HepG2 (cell line): ENCODE data around the gene INHBE. TPM values are rescaled to one million over a fixed set of nuclear protein-coding genes. Genes with fewer than 3 reads are reported as not detected.

ENCODE experiments used
- FOSL2 ChIP-seq: sonication (generic); formaldehyde crosslinking; IDR thresholded peaks from 2 replicates; pipeline ENCODE4 v1.4.0; 2020; ENCODE audit warnings: missing genetic modification reagents
- GATAD1 ChIP-seq: IDR thresholded peaks from 2 replicates; pipeline ENCODE4 v1.6.1; 2016; ENCODE audit warnings: missing genetic modification reagents, missing compliant biosample characterization
- GRHL1 ChIP-seq: sonication (generic); formaldehyde crosslinking; conservative IDR thresholded peaks from 2 replicates; pipeline ENCODE4 v1.8.0; 2022; ENCODE audit warnings: missing genetic modification reagents
- HOXD1 ChIP-seq: sonication (generic); formaldehyde crosslinking; IDR thresholded peaks from 2 replicates; pipeline ENCODE4 v1.5.0; 2020; ENCODE audit warnings: missing genetic modification reagents
- KAT8 ChIP-seq: IDR thresholded peaks from 2 replicates; pipeline ENCODE4 v1.6.1; 2016; ENCODE audit warnings: missing genetic modification reagents, missing compliant biosample characterization
- MXI1 ChIP-seq: IDR thresholded peaks from 3 replicates; pipeline ENCODE4 v1.6.1; 2012; ENCODE audit warnings: low read depth, low read length, inconsistent platforms, borderline replicate concordance
- NCOA2 ChIP-seq: sonication (generic); formaldehyde crosslinking; IDR thresholded peaks from 2 replicates; pipeline ENCODE4 v1.8.0; 2022; ENCODE audit warnings: inconsistent platforms
- RELA ChIP-seq: sonication (generic); formaldehyde crosslinking; IDR thresholded peaks from 2 replicates; pipeline ENCODE4 v1.4.0; 2020; ENCODE audit warnings: missing genetic modification reagents
- SETDB1 ChIP-seq: sonication (generic); formaldehyde crosslinking; IDR thresholded peaks from 2 replicates; pipeline ENCODE4 v1.5.1; 2020; ENCODE audit warnings: missing genetic modification reagents, mild to moderate bottlenecking, borderline replicate concordance
- SIX1 ChIP-seq: sonication (generic); formaldehyde crosslinking; IDR thresholded peaks from 2 replicates; pipeline ENCODE4 v1.4.0; 2020; ENCODE audit warnings: missing genetic modification reagents, borderline replicate concordance
- ZBTB39 ChIP-seq: sonication (generic); formaldehyde crosslinking; IDR thresholded peaks from 2 replicates; pipeline ENCODE4 v1.5.0; 2020; ENCODE audit warnings: missing genetic modification reagents
- ZMYM3 ChIP-seq: sonication (generic); formaldehyde crosslinking; IDR thresholded peaks from 2 replicates; pipeline ENCODE4 v1.5.1; 2020; ENCODE audit warnings: mild to moderate bottlenecking, missing genetic modification reagents
- ZNF142 ChIP-seq: sonication (generic); formaldehyde crosslinking; IDR thresholded peaks from 2 replicates; pipeline ENCODE4 v1.4.0; 2020; ENCODE audit warnings: missing genetic modification reagents
- ZNF18 ChIP-seq: sonication (generic); formaldehyde crosslinking; IDR thresholded peaks from 2 replicates; pipeline ENCODE4 v1.8.0; 2022; ENCODE audit warnings: mild to moderate bottlenecking, missing genetic modification reagents; ENCODE audit not compliant: insufficient replicate concordance
- ZNF225 ChIP-seq: sonication (generic); formaldehyde crosslinking; IDR thresholded peaks from 2 replicates; pipeline ENCODE4 v1.4.0; 2020; ENCODE audit warnings: mild to moderate bottlenecking, missing genetic modification reagents
- ZNF550 ChIP-seq: sonication (generic); formaldehyde crosslinking; IDR thresholded peaks from 2 replicates; pipeline ENCODE4 v1.4.0; 2020; ENCODE audit warnings: mild to moderate bottlenecking, missing genetic modification reagents, borderline replicate concordance
- polyA plus RNA-seq, 8 experiments: library from polyadenylated mRNA; depleted of rRNA in 3 of 8; stranded (reverse) in 7 of 8; unstranded in 1 of 8; fragments of >200 nt; fragmentation: Illumina TruSeq in 4 of 8; extraction: Trizol in 4 of 8; gene quantifications; 2 replicates each; pipeline versions ENCODE4 v1.2.1 to v1.2.3, GENCODE V29; 2011 to 2016; ENCODE audit warnings: low read depth in 4 of 8, missing spikeins in 1 of 8, mixed read lengths in 1 of 8; ENCODE audit not compliant: insufficient read depth in 1 of 8
- total RNA-seq, 5 experiments: library from RNA; depleted of rRNA; stranded (reverse); fragments of >200 nt; fragmentation: Illumina TruSeq; extraction: Trizol; gene quantifications; 2 replicates each; pipeline ENCODE4 v1.2.3, GENCODE V29; 2016; ENCODE audit warnings: low read depth in 1 of 5

INHBE gene
- total and polyA plus RNA-seq, 2 of the 13 experiments (the other 11 are each of a cell fraction or from before 2014, with no cell fraction given) = 17.0 to 32.0 TPM

GRCh38 chr12:57454566-57455373 lies at the start of gene INHBE (continued):
- TF ChIP-seq ZBTB39 (peak; percentile 81; the same call in 1 of the 2 replicates), ZNF142 (no peak), ZMYM3 (peak; percentile 57; the same call in 1 of the 2 replicates), SETDB1 (no peak), ZNF225 (CRISPR knock-in tag) (peak; percentile 27; the same call in 1 of the 2 replicates), HOXD1 (0 out of 2 replicates have a peak, but pooled peaks have one; percentile 24), FOSL2 (CRISPR knock-in tag) (peak; percentile 78), GRHL1 (CRISPR knock-in tag) (no peak), SIX1 (CRISPR knock-in tag) (peak; percentile 94), ZNF18 (CRISPR knock-in tag) (peak; percentile 63), KAT8 (CRISPR knock-in tag) (no peak), RELA (no peak; the same call in 1 of the 2 replicates), ZNF550 (no peak), NCOA2 (CRISPR knock-in tag) (peak; percentile 83), GATAD1 (CRISPR knock-in tag) (peak; percentile 62), MXI1 (peak; percentile 92; the same call in 2 of the 3 replicates)
